HG03095 (cell line): ENCODE data around the gene NOVA1.

ENCODE experiments used
- ATAC-seq: cut with Tn5 transposase; IDR thresholded peaks from one replicate; pipeline ENCODE4 v1.9.1; 2021; ENCODE audit warnings: moderate library complexity; ENCODE audit not compliant: unreplicated experiment

NOVA1 gene

GRCh38 chr14:26463136-26463535 is 134.7 kb downstream of the NOVA1 start:
- no peak for ATAC-seq

GRCh38 chr14:26454105-26454504 is 143.7 kb downstream of the NOVA1 start:
- no peak for ATAC-seq

DNA sequence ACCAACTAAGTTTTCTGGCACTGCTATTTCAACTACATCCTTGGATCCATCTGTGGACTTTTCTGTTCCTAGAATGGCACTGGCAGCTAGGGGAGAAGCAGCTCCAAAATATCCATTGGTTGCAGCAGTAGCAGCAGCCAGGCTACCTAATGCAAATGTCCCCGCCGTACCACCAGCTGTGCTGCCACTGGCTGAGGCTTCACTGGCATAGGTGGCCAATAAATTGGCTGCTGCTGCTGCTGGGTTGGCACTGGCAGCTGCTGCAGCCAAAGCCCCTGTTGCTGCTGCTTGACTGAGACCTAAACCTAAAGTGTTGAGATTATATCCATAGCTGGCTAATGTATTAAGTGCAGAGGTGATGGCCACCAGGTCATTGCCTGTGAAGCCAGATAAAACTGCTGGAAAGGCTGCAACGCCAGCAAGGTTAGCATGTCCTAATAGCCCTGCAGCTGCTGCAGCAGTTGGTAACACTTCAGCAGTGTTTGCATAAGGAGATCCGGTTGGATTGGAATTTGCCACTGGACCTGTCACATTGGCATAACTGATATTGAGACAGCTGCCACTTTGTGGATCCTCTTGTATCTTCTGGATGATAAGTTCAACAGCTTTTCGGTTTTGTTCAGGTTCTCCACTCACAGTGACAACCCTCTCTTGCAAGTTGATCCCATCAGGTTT is 149.5 kb downstream of the NOVA1 start:
- no peak for ATAC-seq

DNA sequence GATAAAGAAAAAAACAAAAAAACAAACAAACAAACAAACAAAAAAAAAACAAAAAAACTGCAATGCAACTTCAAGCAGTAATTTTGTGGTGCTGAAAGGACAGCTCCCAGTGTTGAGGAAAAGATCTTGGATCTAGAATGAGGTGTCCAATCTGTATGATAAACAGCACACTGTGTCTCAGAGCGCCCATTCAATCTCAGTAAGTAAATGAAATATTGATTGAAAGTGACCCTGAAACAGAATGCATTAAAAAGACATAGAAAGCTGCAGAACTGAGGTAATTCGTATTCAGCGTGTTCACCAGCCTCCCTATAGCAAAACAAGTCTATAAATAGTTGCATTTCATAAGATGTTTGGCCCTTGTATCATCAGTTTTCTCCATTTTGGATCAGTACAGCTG is 153.0 kb downstream of the NOVA1 start:
- no peak for ATAC-seq

DNA sequence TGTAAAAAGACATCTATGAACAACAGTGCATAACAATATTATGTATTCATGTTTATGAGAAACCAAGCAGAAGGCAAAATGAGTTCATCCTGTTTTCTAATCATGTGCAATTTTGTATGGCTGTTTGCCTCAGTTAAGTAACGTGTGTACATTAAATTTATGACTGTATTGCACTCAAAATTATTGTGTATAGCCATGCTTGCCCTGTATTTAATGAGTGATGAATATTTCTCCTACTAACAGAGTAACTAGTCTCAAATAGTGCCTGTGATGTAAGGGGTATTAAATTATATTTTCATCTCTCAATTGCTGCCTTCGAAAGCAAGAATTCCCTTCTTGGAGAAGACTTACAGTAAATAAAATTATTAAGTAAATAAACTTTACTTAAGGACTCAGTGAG is 154.2 kb downstream of the NOVA1 start:
- ATAC-seq = no peak

GRCh38 chr14:26429205-26429604 is 168.6 kb downstream of the NOVA1 start:
- no peak for ATAC-seq

GRCh38 chr14:26427097-26427496 is 170.7 kb downstream of the NOVA1 start:
- ATAC-seq = no peak

- no peak for ATAC-seq
These were observed 173.3 kb downstream of the NOVA1 start for GRCh38 chr14:26424537-26424936.

GRCh38 chr14:26415618-26416123 is 182.2 kb downstream of the NOVA1 start:
- ATAC-seq = no peak

- no peak for ATAC-seq
These were observed 182.9 kb downstream of the NOVA1 start for GRCh38 chr14:26414926-26415325.

GRCh38 chr14:26414103-26414502 is 183.7 kb downstream of the NOVA1 start:
- ATAC-seq = no peak

GRCh38 chr14:26412421-26412820 is 185.4 kb downstream of the NOVA1 start:
- no peak for ATAC-seq

- no peak for ATAC-seq
These were observed 187.6 kb downstream of the NOVA1 start for GRCh38 chr14:26410189-26410685.

DNA sequence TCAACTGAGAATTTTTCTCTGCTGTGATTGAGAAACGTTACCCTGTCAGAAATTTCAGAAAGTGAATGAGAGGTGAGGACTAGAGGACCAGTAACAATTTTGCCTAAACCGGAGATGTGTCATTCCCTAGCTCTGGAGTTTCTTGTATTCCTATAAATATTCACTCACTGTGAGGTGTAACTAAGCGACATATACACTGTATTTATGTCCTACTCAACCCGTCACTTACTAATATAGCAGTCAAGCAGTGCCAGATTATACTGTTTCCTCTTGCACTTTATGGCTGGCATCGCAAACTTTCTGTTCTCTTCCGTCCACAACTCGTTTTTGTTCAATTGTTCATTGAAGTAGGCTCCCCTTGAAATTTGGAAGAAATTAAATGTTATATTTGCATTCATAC is 192.9 kb downstream of the NOVA1 start:
- ATAC-seq = no peak

DNA sequence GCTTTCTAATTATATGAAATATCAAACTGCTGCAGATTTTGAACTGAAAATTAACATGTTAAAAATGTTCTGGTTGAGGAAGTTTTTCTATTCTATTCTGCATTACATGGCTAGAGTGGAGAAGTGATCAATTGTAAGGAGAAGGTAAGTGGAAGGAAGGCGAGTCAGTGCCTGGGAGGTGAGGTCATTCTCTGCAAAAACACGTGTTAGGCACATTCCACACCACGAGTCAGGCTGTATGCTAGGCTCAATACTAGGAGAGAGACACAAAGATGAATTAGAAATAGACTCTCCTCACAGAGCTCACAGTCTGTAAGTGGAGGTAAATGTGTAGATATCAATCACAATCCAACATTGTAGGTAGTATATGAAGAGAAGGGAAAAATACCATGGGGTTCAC is 194.1 kb downstream of the NOVA1 start:
- ATAC-seq = no peak

- no peak for ATAC-seq
These were observed 195.7 kb downstream of the NOVA1 start for GRCh38 chr14:26402126-26402525.

DNA sequence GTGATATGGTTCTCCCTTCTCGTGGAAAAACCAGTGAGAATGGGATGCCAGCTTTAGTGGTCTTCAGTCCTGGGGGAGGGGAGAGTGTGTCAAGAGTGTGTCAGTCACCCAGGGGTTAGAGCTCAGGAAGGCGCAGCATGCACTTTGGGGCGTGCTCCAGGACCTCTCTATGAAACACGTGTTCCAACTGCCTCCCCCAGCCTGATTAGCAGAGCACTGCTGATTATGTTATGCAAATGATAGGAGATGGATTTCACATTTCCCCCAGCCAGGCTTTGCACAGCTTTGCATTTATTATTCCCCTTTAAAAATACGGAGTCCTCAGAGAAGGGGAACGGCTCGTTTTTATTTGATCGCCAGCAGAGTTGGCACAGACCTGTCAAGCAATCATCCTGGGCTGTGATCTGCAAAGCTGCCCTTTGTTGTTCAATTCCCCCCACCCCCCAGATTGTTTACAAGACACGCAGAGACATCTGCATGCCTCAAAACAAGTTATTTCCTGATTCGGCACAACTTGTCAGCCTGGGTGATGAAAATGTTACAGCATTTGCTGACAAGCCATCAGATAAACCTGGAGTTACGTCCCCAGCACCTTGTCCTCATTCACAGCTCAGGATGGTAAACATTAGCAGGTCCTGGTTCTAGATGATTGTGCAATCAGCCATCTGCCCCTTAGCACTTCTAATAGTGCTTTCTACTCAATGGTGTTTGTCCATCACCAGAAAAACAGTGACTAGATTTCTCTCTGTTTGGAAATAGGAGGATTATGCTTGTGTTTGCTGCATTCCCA is 196.5 kb downstream of the NOVA1 start:
- no peak for ATAC-seq

- ATAC-seq = no peak
These were observed 197.5 kb downstream of the NOVA1 start for GRCh38 chr14:26400373-26400772.

DNA sequence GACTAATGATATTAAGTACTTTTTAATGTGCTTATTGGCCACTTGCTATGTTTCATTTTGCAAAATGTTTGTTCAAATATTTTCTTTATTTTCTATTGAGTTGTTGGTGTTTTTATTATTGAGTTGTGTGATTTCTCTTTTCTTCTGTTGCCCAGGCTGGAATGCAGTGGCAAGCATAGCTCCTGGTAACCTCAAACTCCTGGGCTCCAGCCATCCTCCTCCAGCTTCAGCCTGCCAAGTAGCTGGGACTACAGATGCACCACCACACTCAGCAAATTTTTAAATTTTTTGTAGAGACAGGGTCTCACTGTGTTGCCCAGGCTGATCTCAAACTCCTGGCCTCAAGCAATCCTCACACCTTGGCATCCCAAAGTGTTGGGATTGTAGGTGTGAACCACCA is 199.2 kb downstream of the NOVA1 start:
- no peak for ATAC-seq
